Measurements from ENCODE around the gene MEDAG.

DNA sequence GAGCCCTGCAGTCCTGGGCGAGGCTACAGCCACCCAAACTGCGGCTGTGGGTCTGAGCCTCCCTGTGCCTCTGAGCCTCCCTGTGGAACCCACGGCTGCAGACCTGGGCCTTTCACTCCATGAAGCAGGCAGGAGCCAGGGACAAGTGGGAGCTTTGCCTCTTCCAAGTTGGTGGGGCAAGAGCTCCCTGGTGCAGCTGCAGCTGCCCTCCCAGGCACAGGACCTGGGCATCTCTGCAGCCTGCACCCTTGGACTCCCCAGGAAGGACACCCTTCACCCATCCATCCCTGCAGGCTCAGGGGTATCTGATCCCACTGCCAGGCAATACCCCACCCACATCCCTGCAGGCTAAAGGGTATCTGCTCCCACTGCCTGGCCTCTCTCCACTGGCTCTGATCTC lies 28.7 kb downstream of the MEDAG start:
- TF ChIP-seq, protein P1, sequence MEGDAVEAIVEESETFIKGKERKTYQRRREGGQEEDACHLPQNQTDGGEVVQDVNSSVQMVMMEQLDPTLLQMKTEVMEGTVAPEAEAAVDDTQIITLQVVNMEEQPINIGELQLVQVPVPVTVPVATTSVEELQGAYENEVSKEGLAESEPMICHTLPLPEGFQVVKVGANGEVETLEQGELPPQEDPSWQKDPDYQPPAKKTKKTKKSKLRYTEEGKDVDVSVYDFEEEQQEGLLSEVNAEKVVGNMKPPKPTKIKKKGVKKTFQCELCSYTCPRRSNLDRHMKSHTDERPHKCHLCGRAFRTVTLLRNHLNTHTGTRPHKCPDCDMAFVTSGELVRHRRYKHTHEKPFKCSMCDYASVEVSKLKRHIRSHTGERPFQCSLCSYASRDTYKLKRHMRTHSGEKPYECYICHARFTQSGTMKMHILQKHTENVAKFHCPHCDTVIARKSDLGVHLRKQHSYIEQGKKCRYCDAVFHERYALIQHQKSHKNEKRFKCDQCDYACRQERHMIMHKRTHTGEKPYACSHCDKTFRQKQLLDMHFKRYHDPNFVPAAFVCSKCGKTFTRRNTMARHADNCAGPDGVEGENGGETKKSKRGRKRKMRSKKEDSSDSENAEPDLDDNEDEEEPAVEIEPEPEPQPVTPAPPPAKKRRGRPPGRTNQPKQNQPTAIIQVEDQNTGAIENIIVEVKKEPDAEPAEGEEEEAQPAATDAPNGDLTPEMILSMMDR (conservative IDR thresholded peaks at IDR 0.05; ENCODE audit: low read length): no peak
- TF ChIP-seq EZH2phosphoT487 (IDR thresholded peaks at IDR 0.05; ENCODE audit: borderline replicate concordance, low read depth, low read length): no peak
